Thoracic aorta (tissue), 2 donors: ENCODE data around the gene FAM81B. TPM values are rescaled to one million over a fixed set of nuclear protein-coding genes. Genes with fewer than 3 reads are reported as not detected.

Source experiments
- ATAC-seq: fragments of 150-250 bp; one replicate; pipeline ENCODE4 v1.8.0; 2017; ENCODE audit warnings: low read depth; ENCODE audit not compliant: insufficient number of reproducible peaks, low FRiP score
- DNase-seq: peaks from one replicate; pipeline ENCODE4 v3.0.0-alpha.2; 2020; ENCODE audit warnings: low spot score
- H3K27ac ChIP-seq, 2 donors: fragments of 200-600 bp; sonication (generic); 1 replicate in 1 of 2; 2 replicates in 1 of 2; pipeline ENCODE4 v1.5.1; 2016; ENCODE audit warnings: mild to moderate bottlenecking in 2 of 2, moderate library complexity in 2 of 2
- H3K27me3 ChIP-seq: fragments of 200-600 bp; sonication (generic); replicated peaks from 2 replicates; pipeline ENCODE4 v1.6.0; 2016; ENCODE audit warnings: mild to moderate bottlenecking; ENCODE audit not compliant: insufficient read depth
- H3K36me3 ChIP-seq: fragments of 200-600 bp; sonication (generic); one replicate; pipeline ENCODE4 v1.5.1; 2016
- H3K4me1 ChIP-seq, 2 donors: fragments of 200-600 bp; sonication (generic); 1 replicate in 1 of 2; 2 replicates in 1 of 2; pipeline versions ENCODE4 v1.5.1 to v1.6.0; 2016; ENCODE audit warnings: low read depth in 2 of 2, mild to moderate bottlenecking in 1 of 2; ENCODE audit not compliant: control insufficient read depth in 1 of 2
- H3K4me3 ChIP-seq: fragments of 200-600 bp; sonication (generic); 2 replicates; pipeline ENCODE4 v1.5.1; 2016; ENCODE audit warnings: mild to moderate bottlenecking
- H3K9me3 ChIP-seq: fragments of 200-600 bp; sonication (generic); 2 replicates; pipeline ENCODE4 v1.5.1; 2016
- total RNA-seq, 2 donors: library from RNA; depleted of rRNA; stranded (reverse); fragments of >200 nt; gene quantifications; one replicate each; pipeline versions ENCODE4 v1.1.0 to v1.2.3, GENCODE V29; 2016
- TF ChIP-seq, protein P1 (sequence below): fragments of 200-600 bp; sonication (generic); IDR thresholded peaks from one replicate; pipeline ENCODE4 v1.5.1; 2019; ENCODE audit warnings: antibody characterized with exemption

The FAM81B gene
- total RNA-seq, 2 donors from 2014 or later: not detected

GRCh38 chr5:95454536-95454935 lies 63.4 kb downstream of the FAM81B start:
- H3K4me1 ChIP-seq: peaks cover 0 to 8% of the 10 kb centered on the region in 2 donors
- no peak for ATAC-seq

DNA sequence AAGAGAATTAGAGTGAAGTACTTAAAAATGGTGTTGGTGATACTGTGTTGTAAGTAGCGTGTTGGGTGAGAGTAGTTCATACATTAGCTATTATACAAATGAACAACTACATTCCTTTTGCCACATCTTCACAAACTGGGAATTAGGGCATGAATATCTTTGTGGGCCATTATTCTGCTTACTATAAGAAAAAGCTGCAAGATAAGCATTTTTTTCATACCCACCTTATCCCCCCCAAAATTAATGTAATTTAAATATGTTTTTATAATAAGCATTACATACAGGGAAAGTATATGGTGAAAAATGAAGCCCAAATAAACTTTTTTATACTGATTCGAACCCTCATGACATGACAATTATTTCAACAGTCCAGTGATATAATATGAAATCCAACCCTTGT lies 69.5 kb downstream of the FAM81B start:
- TF ChIP-seq, protein P1, sequence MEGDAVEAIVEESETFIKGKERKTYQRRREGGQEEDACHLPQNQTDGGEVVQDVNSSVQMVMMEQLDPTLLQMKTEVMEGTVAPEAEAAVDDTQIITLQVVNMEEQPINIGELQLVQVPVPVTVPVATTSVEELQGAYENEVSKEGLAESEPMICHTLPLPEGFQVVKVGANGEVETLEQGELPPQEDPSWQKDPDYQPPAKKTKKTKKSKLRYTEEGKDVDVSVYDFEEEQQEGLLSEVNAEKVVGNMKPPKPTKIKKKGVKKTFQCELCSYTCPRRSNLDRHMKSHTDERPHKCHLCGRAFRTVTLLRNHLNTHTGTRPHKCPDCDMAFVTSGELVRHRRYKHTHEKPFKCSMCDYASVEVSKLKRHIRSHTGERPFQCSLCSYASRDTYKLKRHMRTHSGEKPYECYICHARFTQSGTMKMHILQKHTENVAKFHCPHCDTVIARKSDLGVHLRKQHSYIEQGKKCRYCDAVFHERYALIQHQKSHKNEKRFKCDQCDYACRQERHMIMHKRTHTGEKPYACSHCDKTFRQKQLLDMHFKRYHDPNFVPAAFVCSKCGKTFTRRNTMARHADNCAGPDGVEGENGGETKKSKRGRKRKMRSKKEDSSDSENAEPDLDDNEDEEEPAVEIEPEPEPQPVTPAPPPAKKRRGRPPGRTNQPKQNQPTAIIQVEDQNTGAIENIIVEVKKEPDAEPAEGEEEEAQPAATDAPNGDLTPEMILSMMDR: no peak
- no peak for DNase-seq
- H3K36me3 ChIP-seq: peaks cover 10% of the 10 kb centered on the region
- H3K9me3 ChIP-seq: no peaks in the 10 kb centered on the region
- H3K4me1 ChIP-seq: peaks cover 0 to 8% of the 10 kb centered on the region in 2 donors
- H3K27me3 ChIP-seq: no peaks in the 10 kb centered on the region
- H3K4me3 ChIP-seq: no peak overlapping the region
- H3K27ac ChIP-seq: no peak overlapping the region
- no peak for ATAC-seq

More at GRCh38 chr5:95454536-95454935, 63.4 kb downstream of the FAM81B start:
- TF ChIP-seq, protein P1: no peak
- Histone ChIP-seq H3K27ac (no peak overlapping the region), H3K4me3 (no peak overlapping the region), H3K27me3 (no peaks in the 10 kb centered on the region), H3K36me3 (no peaks in the 10 kb centered on the region), H3K9me3 (no peaks in the 10 kb centered on the region)
- no peak for DNase-seq

DNA sequence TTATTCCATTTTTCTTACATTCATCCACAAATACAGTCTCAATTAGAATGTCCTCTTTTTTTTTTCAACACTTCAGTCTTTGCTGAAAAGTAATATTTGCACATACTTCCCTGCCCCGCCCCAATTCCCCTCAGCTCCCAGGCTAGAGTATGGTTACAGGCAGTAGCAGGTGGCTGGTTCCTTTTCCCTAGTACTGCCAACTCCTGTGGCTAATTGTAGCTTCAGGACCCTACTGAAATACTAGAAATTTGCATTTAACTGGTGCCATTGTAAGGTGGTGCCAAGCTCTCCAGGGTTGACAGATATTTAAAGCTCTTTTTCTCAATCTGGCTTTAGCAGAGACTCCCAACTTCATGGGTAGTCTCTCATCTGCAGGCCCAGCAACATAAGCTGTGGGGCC lies 80.3 kb downstream of the FAM81B start:
- H3K27me3 ChIP-seq: no peaks in the 10 kb centered on the region
- TF ChIP-seq, protein P1: no peak
- ATAC-seq: no peak
- H3K9me3 ChIP-seq: no peaks in the 10 kb centered on the region
- no peak overlapping the region for H3K27ac ChIP-seq
- no peaks in the 10 kb centered on the region for H3K4me1 ChIP-seq
- H3K4me3 ChIP-seq: no peak overlapping the region
- H3K36me3 ChIP-seq: peaks cover 20% of the 10 kb centered on the region
- DNase-seq: no peak

GRCh38 chr5:95471942-95472341 lies 80.8 kb downstream of the FAM81B start:
- Histone ChIP-seq H3K27me3 (no peaks in the 10 kb centered on the region), H3K9me3 (no peaks in the 10 kb centered on the region), H3K36me3 (peaks cover 16% of the 10 kb centered on the region), H3K4me1 (no peaks in the 10 kb centered on the region), H3K4me3 (no peak overlapping the region), H3K27ac (no peak overlapping the region)
- TF ChIP-seq, protein P1: no peak
- DNase-seq (no peak), ATAC-seq (no peak)

DNA sequence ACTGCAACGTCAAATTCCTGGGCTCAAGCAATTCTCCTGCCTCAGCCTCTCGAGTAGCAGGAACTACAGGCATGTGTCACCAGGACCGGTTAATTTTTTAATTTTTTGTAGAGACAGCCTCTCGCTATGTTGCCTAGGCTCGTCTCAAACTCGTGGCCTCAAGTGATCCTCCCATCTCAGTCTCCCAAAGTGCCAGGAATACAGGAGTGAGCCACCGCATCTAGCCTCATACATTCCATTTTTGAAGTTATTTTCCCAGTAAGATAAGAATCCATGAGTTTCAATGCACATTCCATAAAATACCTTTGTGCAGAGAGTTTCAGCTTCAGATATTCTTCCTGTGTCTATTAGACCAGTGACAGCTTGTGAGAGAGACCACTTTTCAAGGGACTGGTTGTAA lies 93.3 kb downstream of the FAM81B start:
- no peaks in the 10 kb centered on the region for H3K4me1 ChIP-seq
- no peak for DNase-seq
- TF ChIP-seq, protein P1: no peak
- ATAC-seq: no peak
- H3K4me3 ChIP-seq: no peak overlapping the region
- peaks cover 20% of the 10 kb centered on the region for H3K9me3 ChIP-seq
- H3K36me3 ChIP-seq: peaks cover 52% of the 10 kb centered on the region
- H3K27me3 ChIP-seq: no peaks in the 10 kb centered on the region
- H3K27ac ChIP-seq: no peak overlapping the region
